ENCODE data around the gene OR11A1. TPM values are rescaled to one million over a fixed set of nuclear protein-coding genes. Genes with fewer than 3 reads are reported as not detected.

OR11A1 gene
- total RNA-seq, 1 donor: not detected

- no peak overlapping the region for H3K4me3 ChIP-seq (ENCODE audit: low read depth, low read length)
- no peak for TF ChIP-seq CTCF (IDR thresholded peaks at IDR 0.05; ENCODE audit: insufficient read depth, low read depth, low read length)
- peak; percentile 3 for DNase-seq (ENCODE audit: low read depth)
Measured at GRCh38 chr6:29376003-29376402, 80.9 kb downstream of the OR11A1 start.

Other genes with a start within 250 kb of the OR11A1 start
- gene OR14J1, start 155.4 kb downstream of the OR11A1 start, total RNA-seq: not detected in 2 replicates
- not detected in 2 replicates for gene OR5V1, start 88.2 kb downstream of the OR11A1 start, total RNA-seq
- not detected in 2 replicates for gene OR12D3, start 81.8 kb downstream of the OR11A1 start, total RNA-seq
- gene OR12D2, start 61.4 kb downstream of the OR11A1 start, total RNA-seq: not detected in 2 replicates
- gene OR12D1, start 42.1 kb downstream of the OR11A1 start, total RNA-seq: not detected in 2 replicates
- gene OR10C1, start 17.8 kb downstream of the OR11A1 start, total RNA-seq: not detected in 2 replicates
- gene OR2H1, start 84 bp upstream of the OR11A1 start, total RNA-seq: not detected in 2 replicates
- gene MAS1L, start 30.9 kb upstream of the OR11A1 start, total RNA-seq: not detected in 2 replicates
- gene UBD, start 102.7 kb upstream of the OR11A1 start, total RNA-seq: not detected in 2 replicates
- gene OR2H2, start 128.1 kb upstream of the OR11A1 start, total RNA-seq: not detected in 2 replicates
- 12.5 and 13.9 TPM in 2 replicates for gene GABBR1, start 176.1 kb upstream of the OR11A1 start, total RNA-seq
- gene MOG, start 200.0 kb upstream of the OR11A1 start, total RNA-seq: not detected in 2 replicates
- gene ZFP57, start 224.1 kb upstream of the OR11A1 start, total RNA-seq: 0.32 TPM in 1 of 2 replicates, not detected in the other

Data from fibroblast of villous mesenchyme (primary cell).